ENCODE data around the gene BMF. TPM values are rescaled to one million over a fixed set of nuclear protein-coding genes. Genes with fewer than 3 reads are reported as not detected.
"Not testable (repeated sequence)": the region's sequence is repeated elsewhere in the genome, so short reads cannot be mapped to it uniquely, and the experiment has no call there.

Gene BMF
- total RNA-seq, 2 experiments from 2014 or later, result 4.8 to 11.1 TPM

DNA sequence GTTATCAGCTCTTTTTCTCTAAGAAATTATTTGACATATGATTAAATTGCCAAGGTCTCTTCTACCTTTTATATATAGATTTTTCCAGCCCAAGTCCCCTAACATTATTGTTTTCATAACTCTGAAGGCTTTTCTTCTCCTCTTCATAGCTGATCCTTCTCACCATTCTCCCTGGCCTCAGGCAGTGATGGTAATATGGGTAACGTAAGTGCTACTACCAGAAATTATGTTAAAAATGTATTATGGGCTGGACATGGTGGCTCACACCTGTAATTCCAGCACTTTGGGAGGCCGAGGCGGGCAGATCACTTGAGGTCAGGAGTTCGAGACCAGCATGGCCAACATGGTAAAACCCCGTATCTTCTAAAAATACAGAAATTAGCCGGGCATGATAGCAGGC, 29.2 kb downstream of the BMF start:
- ChIA-PET CTCF (ENCODE audit: unreplicated experiment) (interaction anchor here (1.2 kb wide), 1 partner anchor 8 kb away, joined by 3 read pairs; no protein-coding TSS in a partner anchor), POLR2A (interaction anchor here (0.9 kb wide), 1 partner anchor 27 kb away, joined by 3 read pairs; no protein-coding TSS in a partner anchor)
- no TSS peak for BruUV-seq (replicated peaks)
- Histone ChIP-seq H3K27ac (ENCODE audit: low read depth, low read length, poor library complexity, severe bottlenecking) (no peak overlapping the region), H3K4me3 (ENCODE audit: low read depth, low read length, poor library complexity, severe bottlenecking) (no peak overlapping the region), H3K36me3 (ENCODE audit: insufficient read depth, low read length) (no peaks in the 10 kb centered on the region), H2AFZ (ENCODE audit: low read length) (no peak overlapping the region), H3K79me2 (ENCODE audit: insufficient read depth, low read depth, low read length) (no peaks in the 10 kb centered on the region), H4K20me1 (ENCODE audit: insufficient read depth, low read length) (no peaks in the 10 kb centered on the region), H3K4me1 (ENCODE audit: insufficient read depth, low read length, poor library complexity, severe bottlenecking) (peaks cover 27% of the 10 kb centered on the region), H3K9me2 (ENCODE audit: insufficient read depth, low read length) (no peaks in the 10 kb centered on the region), H3K4me2 (ENCODE audit: low read length) (no peak overlapping the region), H3K9me3 (ENCODE audit: low read length) (no peaks in the 10 kb centered on the region)
- intact Hi-C loops (cut with micrococcal nuclease; ENCODE audit: unreplicated experiment), result no loop called here
- TF ChIP-seq EZH2phosphoT487 (IDR thresholded peaks at IDR 0.05; ENCODE audit: borderline replicate concordance, low read depth, low read length), result no peak
- TF ChIP-seq, protein P1, sequence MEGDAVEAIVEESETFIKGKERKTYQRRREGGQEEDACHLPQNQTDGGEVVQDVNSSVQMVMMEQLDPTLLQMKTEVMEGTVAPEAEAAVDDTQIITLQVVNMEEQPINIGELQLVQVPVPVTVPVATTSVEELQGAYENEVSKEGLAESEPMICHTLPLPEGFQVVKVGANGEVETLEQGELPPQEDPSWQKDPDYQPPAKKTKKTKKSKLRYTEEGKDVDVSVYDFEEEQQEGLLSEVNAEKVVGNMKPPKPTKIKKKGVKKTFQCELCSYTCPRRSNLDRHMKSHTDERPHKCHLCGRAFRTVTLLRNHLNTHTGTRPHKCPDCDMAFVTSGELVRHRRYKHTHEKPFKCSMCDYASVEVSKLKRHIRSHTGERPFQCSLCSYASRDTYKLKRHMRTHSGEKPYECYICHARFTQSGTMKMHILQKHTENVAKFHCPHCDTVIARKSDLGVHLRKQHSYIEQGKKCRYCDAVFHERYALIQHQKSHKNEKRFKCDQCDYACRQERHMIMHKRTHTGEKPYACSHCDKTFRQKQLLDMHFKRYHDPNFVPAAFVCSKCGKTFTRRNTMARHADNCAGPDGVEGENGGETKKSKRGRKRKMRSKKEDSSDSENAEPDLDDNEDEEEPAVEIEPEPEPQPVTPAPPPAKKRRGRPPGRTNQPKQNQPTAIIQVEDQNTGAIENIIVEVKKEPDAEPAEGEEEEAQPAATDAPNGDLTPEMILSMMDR (conservative IDR thresholded peaks at IDR 0.05; ENCODE audit: low read length), result no peak
- DNase-seq (ENCODE audit: low spot score), result no peak

DNA sequence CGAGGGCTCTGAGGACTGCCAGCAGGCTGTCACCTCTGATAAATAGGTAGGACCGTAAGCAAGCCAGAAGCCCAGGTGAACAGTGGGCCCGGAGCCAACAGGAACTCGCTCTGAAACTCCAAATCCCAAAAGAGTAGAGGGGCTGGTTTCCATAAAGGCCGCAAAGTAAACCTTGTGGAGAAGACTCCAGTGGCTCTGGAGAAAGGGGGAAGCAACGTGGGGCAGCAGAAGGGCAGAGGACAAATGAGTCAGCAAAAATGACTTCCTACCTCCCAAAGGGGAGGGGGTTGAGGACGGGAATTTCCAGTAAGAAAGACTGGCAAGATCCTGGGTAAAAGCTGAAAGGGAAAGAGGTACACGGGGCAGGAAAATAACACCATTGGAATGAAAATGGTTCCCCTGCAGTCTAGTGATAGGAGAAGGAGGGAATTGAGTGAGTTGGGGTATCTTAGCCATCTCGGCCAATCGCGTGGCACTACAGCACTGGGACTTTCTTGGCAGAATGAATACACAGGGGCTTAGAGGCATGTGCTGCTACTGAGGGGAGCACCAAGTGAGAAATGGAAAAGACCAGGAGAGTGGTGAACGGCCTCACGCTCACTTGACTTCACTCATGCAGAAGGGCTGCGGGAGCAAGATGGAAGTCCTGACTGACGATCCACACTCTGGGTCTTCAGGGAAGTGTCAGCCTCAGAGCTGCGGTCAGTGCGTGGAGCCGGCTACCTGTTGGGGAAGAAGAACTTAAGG, 33.2 kb downstream of the BMF start:
- no peak for DNase-seq (ENCODE audit: low spot score)
- no peak overlapping the region for H2AFZ ChIP-seq (ENCODE audit: low read length)
- ChIA-PET CTCF (ENCODE audit: unreplicated experiment) (interaction anchor here (1.0 kb wide), 1 partner anchor 28 kb away, joined by 3 read pairs; no protein-coding TSS in a partner anchor), POLR2A (interaction anchor here (0.9 to 1.5 kb wide), 3 partner anchors 10 to 37 kb away, joined by 3 to 5 read pairs (median 3); no protein-coding TSS in a partner anchor)
- no peaks in the 10 kb centered on the region for H3K79me2 ChIP-seq (ENCODE audit: insufficient read depth, low read depth, low read length)
- no peak overlapping the region for H3K4me3 ChIP-seq (ENCODE audit: low read depth, low read length, poor library complexity, severe bottlenecking)
- no TSS peak for BruUV-seq (replicated peaks)
- intact Hi-C loops (cut with micrococcal nuclease; ENCODE audit: unreplicated experiment), result no loop called here
- no peak overlapping the region for H3K4me2 ChIP-seq (ENCODE audit: low read length)
- H3K9me2 ChIP-seq (ENCODE audit: insufficient read depth, low read length), result no peaks in the 10 kb centered on the region
- TF ChIP-seq, protein P1 (conservative IDR thresholded peaks at IDR 0.05; ENCODE audit: low read length), result no peak
- TF ChIP-seq EZH2phosphoT487 (IDR thresholded peaks at IDR 0.05; ENCODE audit: borderline replicate concordance, low read depth, low read length), result no peak
- H4K20me1 ChIP-seq (ENCODE audit: insufficient read depth, low read length), result no peaks in the 10 kb centered on the region
- H3K9me3 ChIP-seq (ENCODE audit: low read length), result no peaks in the 10 kb centered on the region
- H3K27ac ChIP-seq (ENCODE audit: low read depth, low read length, poor library complexity, severe bottlenecking), result no peak overlapping the region
- no peaks in the 10 kb centered on the region for H3K36me3 ChIP-seq (ENCODE audit: insufficient read depth, low read length)
- H3K4me1 ChIP-seq (ENCODE audit: insufficient read depth, low read length, poor library complexity, severe bottlenecking), result no peaks in the 10 kb centered on the region

DNA sequence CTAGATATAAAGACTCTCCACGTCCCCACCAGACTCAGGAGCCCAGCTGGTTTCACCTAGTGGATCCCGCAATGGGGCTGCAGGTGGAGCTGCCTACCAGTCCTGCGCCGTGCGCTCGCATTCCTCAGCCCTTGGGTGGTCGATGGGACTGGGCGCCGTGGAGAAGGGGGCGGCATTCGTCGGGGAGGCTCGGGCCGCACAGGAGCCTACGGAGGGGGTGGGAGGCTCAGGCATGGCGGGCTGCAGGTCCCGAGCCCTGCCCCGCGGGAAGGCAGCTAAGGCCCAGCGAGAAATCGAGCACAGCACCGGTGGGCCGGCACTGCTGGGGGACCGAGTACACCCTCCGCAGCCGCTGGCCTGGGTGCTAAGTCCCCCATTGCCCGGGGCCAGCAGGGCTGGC, 34.0 kb downstream of the BMF start:
- BruUV-seq (replicated peaks); H3K4me3 ChIP-seq (ENCODE audit: low read depth, low read length, poor library complexity, severe bottlenecking); H3K9me2 ChIP-seq (ENCODE audit: insufficient read depth, low read length); H3K4me1 ChIP-seq (ENCODE audit: insufficient read depth, low read length, poor library complexity, severe bottlenecking); H3K36me3 ChIP-seq (ENCODE audit: insufficient read depth, low read length); H2AFZ ChIP-seq (ENCODE audit: low read length); CTCF ChIA-PET (ENCODE audit: unreplicated experiment); DNase-seq (ENCODE audit: low spot score); intact Hi-C loops (cut with micrococcal nuclease; ENCODE audit: unreplicated experiment); H3K79me2 ChIP-seq (ENCODE audit: insufficient read depth, low read depth, low read length); H3K4me2 ChIP-seq (ENCODE audit: low read length); H4K20me1 ChIP-seq (ENCODE audit: insufficient read depth, low read length); H3K27ac ChIP-seq (ENCODE audit: low read depth, low read length, poor library complexity, severe bottlenecking); H3K9me3 ChIP-seq (ENCODE audit: low read length): not testable (repeated sequence)
- POLR2A ChIA-PET, result interaction anchor here (1.1 kb wide), 1 partner anchor 29 kb away, joined by 3 read pairs; no protein-coding TSS in a partner anchor

DNA sequence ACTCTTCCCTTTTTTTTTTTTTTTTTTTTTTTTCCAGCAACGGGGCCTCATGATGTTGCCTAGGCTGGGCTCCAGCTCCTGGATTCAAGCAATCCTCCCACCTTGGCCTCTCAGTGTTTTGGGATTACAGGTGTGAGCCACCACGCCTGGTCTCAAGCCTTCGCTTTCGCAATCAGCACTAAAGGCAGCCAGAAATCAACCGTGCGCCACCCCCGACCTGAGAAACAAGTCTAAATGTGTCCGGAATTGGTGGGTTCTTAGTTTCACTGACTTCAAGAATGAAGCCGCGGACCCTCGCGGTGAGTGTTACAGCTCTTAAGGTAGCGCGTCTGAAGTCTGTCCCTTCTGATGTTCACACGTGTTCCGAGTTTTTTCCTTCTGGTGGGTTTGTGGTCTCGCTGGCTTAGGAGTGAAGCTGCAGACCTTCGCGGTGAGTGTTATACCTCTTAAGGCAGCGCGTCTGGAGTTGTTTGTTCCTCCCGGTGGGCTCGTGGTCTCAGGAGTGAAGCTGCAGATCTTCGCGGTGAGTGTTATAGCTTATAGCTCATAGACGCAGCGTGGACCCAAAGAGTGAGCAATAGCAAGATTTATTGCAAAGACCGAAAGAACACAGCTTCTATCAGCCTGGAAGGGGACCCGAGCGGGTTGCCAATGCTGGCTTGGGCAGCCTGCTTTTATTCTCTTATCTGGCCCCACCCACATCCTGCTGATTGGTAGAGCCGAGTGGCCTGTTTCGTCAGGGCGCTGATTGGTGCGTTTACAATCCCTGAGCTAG, 34.8 kb downstream of the BMF start:
- intact Hi-C loops (cut with micrococcal nuclease; ENCODE audit: unreplicated experiment); H3K9me2 ChIP-seq (ENCODE audit: insufficient read depth, low read length); H4K20me1 ChIP-seq (ENCODE audit: insufficient read depth, low read length); H3K4me2 ChIP-seq (ENCODE audit: low read length); H2AFZ ChIP-seq (ENCODE audit: low read length); H3K9me3 ChIP-seq (ENCODE audit: low read length); H3K36me3 ChIP-seq (ENCODE audit: insufficient read depth, low read length); H3K79me2 ChIP-seq (ENCODE audit: insufficient read depth, low read depth, low read length); H3K4me3 ChIP-seq (ENCODE audit: low read depth, low read length, poor library complexity, severe bottlenecking); DNase-seq (ENCODE audit: low spot score); H3K27ac ChIP-seq (ENCODE audit: low read depth, low read length, poor library complexity, severe bottlenecking); BruUV-seq (replicated peaks): not testable (repeated sequence)
- H3K4me1 ChIP-seq (ENCODE audit: insufficient read depth, low read length, poor library complexity, severe bottlenecking), result peaks cover 15% of the 10 kb centered on the region
- ChIA-PET POLR2A (interaction anchor here (1.1 kb wide), 1 partner anchor 28 kb away, joined by 3 read pairs; no protein-coding TSS in a partner anchor), CTCF (ENCODE audit: unreplicated experiment) (interaction anchor here (0.6 kb wide), 1 partner anchor 19 kb away, joined by 5 read pairs; no protein-coding TSS in a partner anchor)
